ENCODE measurements around the gene CALHM2. TPM values are rescaled to one million over a fixed set of nuclear protein-coding genes. Genes with fewer than 3 reads are reported as not detected.
A peak's percentile ranks its signal among the peaks of the same experiment; 100 is the strongest.

Gene CALHM2
- total and polyA plus RNA-seq, 12 donors: 5.2 to 23.5 (median 11.6) TPM

DNA sequence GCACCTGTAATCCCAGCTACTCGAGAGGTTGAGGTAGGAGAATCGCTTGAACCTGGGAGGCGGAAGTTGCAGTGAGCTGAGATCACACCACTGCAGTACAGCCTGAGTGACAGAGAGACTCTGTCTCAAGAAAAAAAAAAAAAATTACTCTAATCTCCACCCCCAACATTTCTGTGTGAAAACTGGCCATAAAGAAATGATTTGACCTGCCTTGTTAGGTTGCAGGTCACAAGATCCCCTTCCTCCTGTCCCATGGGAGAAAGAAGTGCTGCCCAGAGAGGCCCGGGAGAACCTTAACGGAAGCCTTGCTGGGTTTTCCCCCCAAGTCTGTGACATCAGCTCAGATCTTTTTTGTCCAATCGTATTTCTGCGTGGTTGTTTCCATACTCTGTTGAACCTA, 15.2 kb upstream of the CALHM2 start:
- Histone ChIP-seq H3K4me1 (peaks cover 0 to 45% (median 0%) of the 10 kb centered on the region in 9 donors), H3K27ac (no peak overlapping the region), H3K9me3 (no peaks in the 10 kb centered on the region), H3K4me3 (no peak overlapping the region), H3K27me3 (no peaks in the 10 kb centered on the region), H3K36me3 (no peaks in the 10 kb centered on the region)
- TF ChIP-seq, protein P1, sequence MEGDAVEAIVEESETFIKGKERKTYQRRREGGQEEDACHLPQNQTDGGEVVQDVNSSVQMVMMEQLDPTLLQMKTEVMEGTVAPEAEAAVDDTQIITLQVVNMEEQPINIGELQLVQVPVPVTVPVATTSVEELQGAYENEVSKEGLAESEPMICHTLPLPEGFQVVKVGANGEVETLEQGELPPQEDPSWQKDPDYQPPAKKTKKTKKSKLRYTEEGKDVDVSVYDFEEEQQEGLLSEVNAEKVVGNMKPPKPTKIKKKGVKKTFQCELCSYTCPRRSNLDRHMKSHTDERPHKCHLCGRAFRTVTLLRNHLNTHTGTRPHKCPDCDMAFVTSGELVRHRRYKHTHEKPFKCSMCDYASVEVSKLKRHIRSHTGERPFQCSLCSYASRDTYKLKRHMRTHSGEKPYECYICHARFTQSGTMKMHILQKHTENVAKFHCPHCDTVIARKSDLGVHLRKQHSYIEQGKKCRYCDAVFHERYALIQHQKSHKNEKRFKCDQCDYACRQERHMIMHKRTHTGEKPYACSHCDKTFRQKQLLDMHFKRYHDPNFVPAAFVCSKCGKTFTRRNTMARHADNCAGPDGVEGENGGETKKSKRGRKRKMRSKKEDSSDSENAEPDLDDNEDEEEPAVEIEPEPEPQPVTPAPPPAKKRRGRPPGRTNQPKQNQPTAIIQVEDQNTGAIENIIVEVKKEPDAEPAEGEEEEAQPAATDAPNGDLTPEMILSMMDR (IDR thresholded peaks at IDR 0.05): no peak
- DNase-seq (no peak), ATAC-seq (no peak)
- intact Hi-C loops (cut with DNase I): no loop called here
- whole genome bisulfite sequencing, 2 donors: 84% methylated on average over 7 of the region's 7 CpGs

DNA sequence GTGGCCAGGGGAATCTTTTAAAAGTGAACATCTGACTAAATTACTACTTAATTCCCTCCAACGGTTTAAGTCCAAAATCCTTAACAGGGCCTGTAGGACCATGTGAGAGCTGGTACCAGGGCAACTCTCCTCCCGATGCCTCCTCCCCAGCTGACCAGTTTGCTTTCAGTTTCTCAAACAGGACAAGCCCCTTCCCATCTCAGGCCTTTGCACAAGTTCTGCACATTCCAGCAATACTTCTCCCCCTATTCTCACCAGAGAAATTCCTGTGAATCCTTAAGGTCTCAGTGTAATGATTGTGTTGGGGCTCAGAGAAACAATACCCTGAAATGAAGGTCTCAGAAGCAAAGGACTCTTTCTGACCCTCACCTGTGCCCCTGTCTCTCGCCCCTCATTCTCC, 14.6 kb upstream of the CALHM2 start:
- Histone ChIP-seq H3K27ac (no peak overlapping the region), H3K4me1 (peaks cover 0 to 38% (median 0%) of the 10 kb centered on the region in 9 donors), H3K27me3 (no peaks in the 10 kb centered on the region), H3K4me3 (no peak overlapping the region), H3K9me3 (no peaks in the 10 kb centered on the region), H3K36me3 (no peaks in the 10 kb centered on the region)
- no peak for DNase-seq
- TF ChIP-seq, protein P1 (IDR thresholded peaks at IDR 0.05): no peak
- intact Hi-C loops (cut with DNase I): no loop called here
- 90 to 92% methylated on average over 3 of the region's 3 CpGs for WGBS, 2 donors
- no peak for ATAC-seq

DNA sequence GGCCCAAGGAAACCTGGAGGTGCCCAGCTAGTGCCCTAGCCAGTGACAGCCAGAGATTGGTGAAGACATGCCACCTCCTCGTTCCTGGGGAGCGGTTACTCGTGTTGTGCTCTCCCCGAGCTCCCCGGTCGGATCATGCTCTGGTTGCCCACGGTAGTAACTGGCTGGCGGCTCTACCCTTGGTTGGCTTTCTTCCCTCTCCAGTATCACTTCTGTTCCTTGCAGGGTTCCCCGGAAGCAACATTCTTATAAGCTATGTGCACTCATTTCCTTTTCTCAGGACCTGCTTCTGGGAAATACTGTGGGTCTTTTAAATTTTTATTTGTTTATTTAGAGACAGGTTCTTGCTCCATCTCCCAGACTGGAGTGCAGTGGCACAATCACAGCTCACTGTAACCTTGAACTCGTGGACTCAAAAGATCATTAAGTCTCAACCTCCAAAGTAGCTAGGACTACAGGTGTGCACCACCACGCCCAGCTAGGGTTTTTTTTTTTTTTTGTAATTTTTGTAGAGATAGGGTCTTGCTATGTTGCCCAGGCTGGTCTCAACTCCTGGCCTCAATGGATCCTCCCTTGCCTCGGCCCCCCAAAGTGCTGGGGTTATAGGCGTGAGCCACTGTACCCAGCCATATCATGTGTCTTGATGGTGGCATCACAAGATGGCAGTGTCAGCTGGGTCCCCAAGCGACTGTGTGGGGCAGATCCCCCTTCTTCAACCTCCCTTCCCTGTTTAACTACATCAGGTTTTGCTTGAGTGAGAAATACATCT, 13.4 kb upstream of the CALHM2 start:
- DNase-seq (no peak), ATAC-seq (peak in 1 of 8 donors; percentile 47)
- TF ChIP-seq, protein P1 (IDR thresholded peaks at IDR 0.05): no peak
- Histone ChIP-seq H3K27me3 (no peaks in the 10 kb centered on the region), H3K4me3 (no peak overlapping the region), H3K9me3 (no peaks in the 10 kb centered on the region), H3K27ac (peak overlapping the region in 1 of 10 donors; percentile 47), H3K36me3 (no peaks in the 10 kb centered on the region), H3K4me1 (peaks cover 0 to 27% (median 0%) of the 10 kb centered on the region in 9 donors)
- intact Hi-C loops (cut with DNase I): no loop called here
- WGBS, 2 donors: 90 to 91% methylated on average over 14 of the region's 14 CpGs

GRCh38 chr10:103463499-103463898, 11.3 kb upstream of the CALHM2 start:
- TF ChIP-seq, protein P1 (IDR thresholded peaks at IDR 0.05): no peak
- WGBS, 2 donors: 64 to 76% methylated on average over 4 of the region's 4 CpGs
- Histone ChIP-seq H3K27ac (no peak overlapping the region), H3K36me3 (no peaks in the 10 kb centered on the region), H3K4me1 (peaks cover 0 to 11% (median 0%) of the 10 kb centered on the region in 9 donors), H3K4me3 (no peak overlapping the region), H3K9me3 (no peaks in the 10 kb centered on the region), H3K27me3 (no peaks in the 10 kb centered on the region)
- ATAC-seq (no peak), DNase-seq (no peak)
- intact Hi-C loops (cut with DNase I): no loop called here
